Stimulated activated CD8-positive, alpha-beta memory T cell treated with anti-CD3 and anti-CD28 coated beads, Interleukin-7, amount 100 ng/mL, for 1 hour (primary cell): ENCODE data around the gene HINT1.
"Not testable (repeated sequence)": the region's sequence is repeated elsewhere in the genome, so short reads cannot be mapped to it uniquely, and the experiment has no call there.

Experiments
- DNase-seq, 2 donors: peaks; one replicate each; pipeline ENCODE4 v3.0.0-alpha.2; 2020; ENCODE audit warnings: low read depth in 2 of 2

Gene HINT1

GRCh38 chr5:131165119-131165727, at the start of gene HINT1:
TSS of gene HINT1 (minus strand) at chr5:131165256. CDS start at chr5:131165205, 51 bp downstream.
- peak; percentile 82 to 84 for DNase-seq

GRCh38 chr5:131214609-131215227, 49.7 kb upstream of the HINT1 start:
- no peak for DNase-seq

GRCh38 chr5:131212471-131213021, 47.5 kb upstream of the HINT1 start:
- no peak for DNase-seq

GRCh38 chr5:131211669-131212068, 46.6 kb upstream of the HINT1 start:
- no peak for DNase-seq

- DNase-seq, result no peak
Observed at GRCh38 chr5:131210151-131210510, 45.1 kb upstream of the HINT1 start.

- DNase-seq, result no peak
Observed at GRCh38 chr5:131209506-131210150, 44.6 kb upstream of the HINT1 start.

GRCh38 chr5:131209175-131209505, 44.1 kb upstream of the HINT1 start:
- DNase-seq, result no peak

GRCh38 chr5:131206772-131207171, 41.7 kb upstream of the HINT1 start:
- DNase-seq, result no peak

GRCh38 chr5:131206061-131206460, 41.0 kb upstream of the HINT1 start:
- DNase-seq, result no peak

GRCh38 chr5:131204964-131205363, 39.9 kb upstream of the HINT1 start:
- no peak for DNase-seq

- DNase-seq, result no peak
Observed at GRCh38 chr5:131200560-131200959, 35.5 kb upstream of the HINT1 start.

- no peak for DNase-seq
Observed at GRCh38 chr5:131198625-131199024, 33.6 kb upstream of the HINT1 start.

- no peak for DNase-seq
Observed at GRCh38 chr5:131196331-131196730, 31.3 kb upstream of the HINT1 start.

- no peak for DNase-seq
Observed at GRCh38 chr5:131195696-131196095, 30.6 kb upstream of the HINT1 start.

GRCh38 chr5:131194725-131195124, 29.7 kb upstream of the HINT1 start:
- no peak for DNase-seq

- not testable (repeated sequence) for DNase-seq
Observed at GRCh38 chr5:131193897-131194296, 28.8 kb upstream of the HINT1 start.

GRCh38 chr5:131193106-131193505, 28.1 kb upstream of the HINT1 start:
- no peak for DNase-seq

GRCh38 chr5:131186561-131187256, 21.7 kb upstream of the HINT1 start:
- no peak for DNase-seq

GRCh38 chr5:131185523-131186104, 20.6 kb upstream of the HINT1 start:
- no peak for DNase-seq

GRCh38 chr5:131182839-131183238, 17.8 kb upstream of the HINT1 start:
- no peak for DNase-seq

GRCh38 chr5:131180407-131180806, 15.4 kb upstream of the HINT1 start:
- DNase-seq, result no peak

GRCh38 chr5:131171276-131171810, 6.3 kb upstream of the HINT1 start:
- no peak for DNase-seq
